WTC11 (cell line): ENCODE measurements around the gene SFT2D1.

ENCODE experiments used
- CREM ChIP-seq: sonication (generic); formaldehyde crosslinking; IDR thresholded peaks from 2 replicates; pipeline ENCODE4 v1.8.1; 2022; ENCODE audit warnings: mild to moderate bottlenecking, missing genetic modification reagents, moderate library complexity
- GABPB1 ChIP-seq: sonication (generic); formaldehyde crosslinking; IDR thresholded peaks from 2 replicates; pipeline ENCODE4 v1.8.1; 2023; ENCODE audit warnings: mild to moderate bottlenecking, missing genetic modification reagents
- TP53 ChIP-seq: sonication (generic); formaldehyde crosslinking; IDR thresholded peaks from 2 replicates; pipeline ENCODE4 v1.8.1; 2023; ENCODE audit warnings: mild to moderate bottlenecking, missing genetic modification reagents
- TF ChIP-seq, protein P1 (sequence below): sonication (generic); formaldehyde crosslinking; IDR thresholded peaks from 2 replicates; pipeline ENCODE4 v1.8.1; 2022; ENCODE audit warnings: mild to moderate bottlenecking, missing genetic modification reagents, moderate library complexity, borderline replicate concordance
- TF ChIP-seq, protein P2 (sequence below): sonication (generic); formaldehyde crosslinking; IDR thresholded peaks from 2 replicates; pipeline ENCODE4 v1.8.0; 2022; ENCODE audit warnings: missing genetic modification reagents
- TF ChIP-seq, protein P3 (sequence below): fragments of 200-600 bp; IDR thresholded peaks from 2 replicates; pipeline ENCODE4 v1.8.0; 2022; ENCODE audit warnings: antibody characterized with exemption
- TF ChIP-seq, protein P4 (sequence below): sonication (generic); formaldehyde crosslinking; IDR thresholded peaks from 2 replicates; pipeline ENCODE4 v1.8.1; 2022; ENCODE audit warnings: low read depth, missing genetic modification reagents, borderline replicate concordance
- TF ChIP-seq, protein P5 (sequence below): sonication (generic); formaldehyde crosslinking; conservative IDR thresholded peaks from 2 replicates; pipeline ENCODE4 v1.8.1; 2022; ENCODE audit warnings: mild to moderate bottlenecking, missing genetic modification reagents
- TF ChIP-seq, protein P6 (sequence below): sonication (generic); formaldehyde crosslinking; IDR thresholded peaks from 2 replicates; pipeline ENCODE4 v1.8.1; 2023; ENCODE audit warnings: mild to moderate bottlenecking, missing genetic modification reagents, borderline replicate concordance
- TF ChIP-seq, protein P7 (sequence below): sonication (generic); formaldehyde crosslinking; IDR thresholded peaks from 2 replicates; pipeline ENCODE4 v1.8.0; 2022; ENCODE audit warnings: mild to moderate bottlenecking, missing genetic modification reagents
- TF ChIP-seq, protein P8 (sequence below): fragments of 250-450 bp; sonication (Bioruptor Pico); IDR thresholded peaks from 2 replicates; pipeline ENCODE4 v1.9.0; 2021; ENCODE audit warnings: mild to moderate bottlenecking
- TF ChIP-seq, protein P9 (sequence below): sonication (generic); formaldehyde crosslinking; IDR thresholded peaks from 2 replicates; pipeline ENCODE4 v1.8.1; 2023; ENCODE audit warnings: mild to moderate bottlenecking, missing genetic modification reagents

DNA sequence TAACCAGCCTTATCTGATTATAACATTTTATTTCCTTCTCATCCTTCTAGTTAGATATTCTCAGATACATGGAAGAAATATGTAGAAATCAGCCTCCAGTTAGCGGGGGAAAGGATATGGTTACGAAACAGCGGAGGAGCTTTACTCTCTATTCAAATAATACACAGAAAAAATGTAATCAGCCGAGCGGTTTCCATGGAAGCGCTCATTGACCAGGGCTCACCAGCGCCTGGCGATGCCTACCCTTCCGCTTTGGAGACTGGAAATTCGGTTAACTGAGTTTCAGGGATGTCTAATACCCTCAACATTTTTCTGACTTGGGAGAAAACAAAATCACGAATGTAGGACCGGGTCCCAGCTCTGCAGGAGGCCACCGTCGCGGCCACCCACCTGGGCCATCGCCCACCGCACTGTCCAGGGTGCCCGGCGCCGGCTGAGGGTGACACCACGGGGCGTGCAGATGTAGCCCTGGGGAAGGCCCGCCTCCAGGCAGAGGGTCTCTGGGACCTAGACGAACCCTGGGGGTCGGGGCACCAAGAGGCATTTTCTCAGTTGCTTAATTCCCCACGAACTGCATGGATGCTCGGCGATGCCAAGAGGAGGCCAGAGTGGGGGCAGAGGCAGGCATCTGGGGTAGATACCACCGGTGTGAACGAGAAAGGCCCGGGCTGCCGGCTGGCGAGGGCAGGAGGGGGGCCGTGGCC, 35.8 kb downstream of the SFT2D1 start:
- TF ChIP-seq, protein P1, sequence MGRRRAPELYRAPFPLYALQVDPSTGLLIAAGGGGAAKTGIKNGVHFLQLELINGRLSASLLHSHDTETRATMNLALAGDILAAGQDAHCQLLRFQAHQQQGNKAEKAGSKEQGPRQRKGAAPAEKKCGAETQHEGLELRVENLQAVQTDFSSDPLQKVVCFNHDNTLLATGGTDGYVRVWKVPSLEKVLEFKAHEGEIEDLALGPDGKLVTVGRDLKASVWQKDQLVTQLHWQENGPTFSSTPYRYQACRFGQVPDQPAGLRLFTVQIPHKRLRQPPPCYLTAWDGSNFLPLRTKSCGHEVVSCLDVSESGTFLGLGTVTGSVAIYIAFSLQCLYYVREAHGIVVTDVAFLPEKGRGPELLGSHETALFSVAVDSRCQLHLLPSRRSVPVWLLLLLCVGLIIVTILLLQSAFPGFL (CRISPR knock-in tag), result no peak
- TF ChIP-seq, protein P2, sequence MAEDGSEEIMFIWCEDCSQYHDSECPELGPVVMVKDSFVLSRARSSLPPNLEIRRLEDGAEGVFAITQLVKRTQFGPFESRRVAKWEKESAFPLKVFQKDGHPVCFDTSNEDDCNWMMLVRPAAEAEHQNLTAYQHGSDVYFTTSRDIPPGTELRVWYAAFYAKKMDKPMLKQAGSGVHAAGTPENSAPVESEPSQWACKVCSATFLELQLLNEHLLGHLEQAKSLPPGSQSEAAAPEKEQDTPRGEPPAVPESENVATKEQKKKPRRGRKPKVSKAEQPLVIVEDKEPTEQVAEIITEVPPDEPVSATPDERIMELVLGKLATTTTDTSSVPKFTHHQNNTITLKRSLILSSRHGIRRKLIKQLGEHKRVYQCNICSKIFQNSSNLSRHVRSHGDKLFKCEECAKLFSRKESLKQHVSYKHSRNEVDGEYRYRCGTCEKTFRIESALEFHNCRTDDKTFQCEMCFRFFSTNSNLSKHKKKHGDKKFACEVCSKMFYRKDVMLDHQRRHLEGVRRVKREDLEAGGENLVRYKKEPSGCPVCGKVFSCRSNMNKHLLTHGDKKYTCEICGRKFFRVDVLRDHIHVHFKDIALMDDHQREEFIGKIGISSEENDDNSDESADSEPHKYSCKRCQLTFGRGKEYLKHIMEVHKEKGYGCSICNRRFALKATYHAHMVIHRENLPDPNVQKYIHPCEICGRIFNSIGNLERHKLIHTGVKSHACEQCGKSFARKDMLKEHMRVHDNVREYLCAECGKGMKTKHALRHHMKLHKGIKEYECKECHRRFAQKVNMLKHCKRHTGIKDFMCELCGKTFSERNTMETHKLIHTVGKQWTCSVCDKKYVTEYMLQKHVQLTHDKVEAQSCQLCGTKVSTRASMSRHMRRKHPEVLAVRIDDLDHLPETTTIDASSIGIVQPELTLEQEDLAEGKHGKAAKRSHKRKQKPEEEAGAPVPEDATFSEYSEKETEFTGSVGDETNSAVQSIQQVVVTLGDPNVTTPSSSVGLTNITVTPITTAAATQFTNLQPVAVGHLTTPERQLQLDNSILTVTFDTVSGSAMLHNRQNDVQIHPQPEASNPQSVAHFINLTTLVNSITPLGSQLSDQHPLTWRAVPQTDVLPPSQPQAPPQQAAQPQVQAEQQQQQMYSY (CRISPR knock-in tag), result no peak
- TF ChIP-seq, protein P3, sequence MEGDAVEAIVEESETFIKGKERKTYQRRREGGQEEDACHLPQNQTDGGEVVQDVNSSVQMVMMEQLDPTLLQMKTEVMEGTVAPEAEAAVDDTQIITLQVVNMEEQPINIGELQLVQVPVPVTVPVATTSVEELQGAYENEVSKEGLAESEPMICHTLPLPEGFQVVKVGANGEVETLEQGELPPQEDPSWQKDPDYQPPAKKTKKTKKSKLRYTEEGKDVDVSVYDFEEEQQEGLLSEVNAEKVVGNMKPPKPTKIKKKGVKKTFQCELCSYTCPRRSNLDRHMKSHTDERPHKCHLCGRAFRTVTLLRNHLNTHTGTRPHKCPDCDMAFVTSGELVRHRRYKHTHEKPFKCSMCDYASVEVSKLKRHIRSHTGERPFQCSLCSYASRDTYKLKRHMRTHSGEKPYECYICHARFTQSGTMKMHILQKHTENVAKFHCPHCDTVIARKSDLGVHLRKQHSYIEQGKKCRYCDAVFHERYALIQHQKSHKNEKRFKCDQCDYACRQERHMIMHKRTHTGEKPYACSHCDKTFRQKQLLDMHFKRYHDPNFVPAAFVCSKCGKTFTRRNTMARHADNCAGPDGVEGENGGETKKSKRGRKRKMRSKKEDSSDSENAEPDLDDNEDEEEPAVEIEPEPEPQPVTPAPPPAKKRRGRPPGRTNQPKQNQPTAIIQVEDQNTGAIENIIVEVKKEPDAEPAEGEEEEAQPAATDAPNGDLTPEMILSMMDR, result no peak
- TF ChIP-seq GABPB1 (no peak), CREM (no peak), TP53 (CRISPR knock-in tag) (no peak)
- TF ChIP-seq, protein P4, sequence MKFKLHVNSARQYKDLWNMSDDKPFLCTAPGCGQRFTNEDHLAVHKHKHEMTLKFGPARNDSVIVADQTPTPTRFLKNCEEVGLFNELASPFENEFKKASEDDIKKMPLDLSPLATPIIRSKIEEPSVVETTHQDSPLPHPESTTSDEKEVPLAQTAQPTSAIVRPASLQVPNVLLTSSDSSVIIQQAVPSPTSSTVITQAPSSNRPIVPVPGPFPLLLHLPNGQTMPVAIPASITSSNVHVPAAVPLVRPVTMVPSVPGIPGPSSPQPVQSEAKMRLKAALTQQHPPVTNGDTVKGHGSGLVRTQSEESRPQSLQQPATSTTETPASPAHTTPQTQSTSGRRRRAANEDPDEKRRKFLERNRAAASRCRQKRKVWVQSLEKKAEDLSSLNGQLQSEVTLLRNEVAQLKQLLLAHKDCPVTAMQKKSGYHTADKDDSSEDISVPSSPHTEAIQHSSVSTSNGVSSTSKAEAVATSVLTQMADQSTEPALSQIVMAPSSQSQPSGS, result no peak
- TF ChIP-seq, protein P5, sequence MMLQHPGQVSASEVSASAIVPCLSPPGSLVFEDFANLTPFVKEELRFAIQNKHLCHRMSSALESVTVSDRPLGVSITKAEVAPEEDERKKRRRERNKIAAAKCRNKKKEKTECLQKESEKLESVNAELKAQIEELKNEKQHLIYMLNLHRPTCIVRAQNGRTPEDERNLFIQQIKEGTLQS (CRISPR knock-in tag), result no peak
- TF ChIP-seq, protein P6, sequence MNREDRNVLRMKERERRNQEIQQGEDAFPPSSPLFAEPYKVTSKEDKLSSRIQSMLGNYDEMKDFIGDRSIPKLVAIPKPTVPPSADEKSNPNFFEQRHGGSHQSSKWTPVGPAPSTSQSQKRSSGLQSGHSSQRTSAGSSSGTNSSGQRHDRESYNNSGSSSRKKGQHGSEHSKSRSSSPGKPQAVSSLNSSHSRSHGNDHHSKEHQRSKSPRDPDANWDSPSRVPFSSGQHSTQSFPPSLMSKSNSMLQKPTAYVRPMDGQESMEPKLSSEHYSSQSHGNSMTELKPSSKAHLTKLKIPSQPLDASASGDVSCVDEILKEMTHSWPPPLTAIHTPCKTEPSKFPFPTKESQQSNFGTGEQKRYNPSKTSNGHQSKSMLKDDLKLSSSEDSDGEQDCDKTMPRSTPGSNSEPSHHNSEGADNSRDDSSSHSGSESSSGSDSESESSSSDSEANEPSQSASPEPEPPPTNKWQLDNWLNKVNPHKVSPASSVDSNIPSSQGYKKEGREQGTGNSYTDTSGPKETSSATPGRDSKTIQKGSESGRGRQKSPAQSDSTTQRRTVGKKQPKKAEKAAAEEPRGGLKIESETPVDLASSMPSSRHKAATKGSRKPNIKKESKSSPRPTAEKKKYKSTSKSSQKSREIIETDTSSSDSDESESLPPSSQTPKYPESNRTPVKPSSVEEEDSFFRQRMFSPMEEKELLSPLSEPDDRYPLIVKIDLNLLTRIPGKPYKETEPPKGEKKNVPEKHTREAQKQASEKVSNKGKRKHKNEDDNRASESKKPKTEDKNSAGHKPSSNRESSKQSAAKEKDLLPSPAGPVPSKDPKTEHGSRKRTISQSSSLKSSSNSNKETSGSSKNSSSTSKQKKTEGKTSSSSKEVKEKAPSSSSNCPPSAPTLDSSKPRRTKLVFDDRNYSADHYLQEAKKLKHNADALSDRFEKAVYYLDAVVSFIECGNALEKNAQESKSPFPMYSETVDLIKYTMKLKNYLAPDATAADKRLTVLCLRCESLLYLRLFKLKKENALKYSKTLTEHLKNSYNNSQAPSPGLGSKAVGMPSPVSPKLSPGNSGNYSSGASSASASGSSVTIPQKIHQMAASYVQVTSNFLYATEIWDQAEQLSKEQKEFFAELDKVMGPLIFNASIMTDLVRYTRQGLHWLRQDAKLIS (CRISPR knock-in tag), result no peak
- TF ChIP-seq, protein P7, sequence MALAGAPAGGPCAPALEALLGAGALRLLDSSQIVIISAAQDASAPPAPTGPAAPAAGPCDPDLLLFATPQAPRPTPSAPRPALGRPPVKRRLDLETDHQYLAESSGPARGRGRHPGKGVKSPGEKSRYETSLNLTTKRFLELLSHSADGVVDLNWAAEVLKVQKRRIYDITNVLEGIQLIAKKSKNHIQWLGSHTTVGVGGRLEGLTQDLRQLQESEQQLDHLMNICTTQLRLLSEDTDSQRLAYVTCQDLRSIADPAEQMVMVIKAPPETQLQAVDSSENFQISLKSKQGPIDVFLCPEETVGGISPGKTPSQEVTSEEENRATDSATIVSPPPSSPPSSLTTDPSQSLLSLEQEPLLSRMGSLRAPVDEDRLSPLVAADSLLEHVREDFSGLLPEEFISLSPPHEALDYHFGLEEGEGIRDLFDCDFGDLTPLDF, result no peak
- TF ChIP-seq, protein P8, sequence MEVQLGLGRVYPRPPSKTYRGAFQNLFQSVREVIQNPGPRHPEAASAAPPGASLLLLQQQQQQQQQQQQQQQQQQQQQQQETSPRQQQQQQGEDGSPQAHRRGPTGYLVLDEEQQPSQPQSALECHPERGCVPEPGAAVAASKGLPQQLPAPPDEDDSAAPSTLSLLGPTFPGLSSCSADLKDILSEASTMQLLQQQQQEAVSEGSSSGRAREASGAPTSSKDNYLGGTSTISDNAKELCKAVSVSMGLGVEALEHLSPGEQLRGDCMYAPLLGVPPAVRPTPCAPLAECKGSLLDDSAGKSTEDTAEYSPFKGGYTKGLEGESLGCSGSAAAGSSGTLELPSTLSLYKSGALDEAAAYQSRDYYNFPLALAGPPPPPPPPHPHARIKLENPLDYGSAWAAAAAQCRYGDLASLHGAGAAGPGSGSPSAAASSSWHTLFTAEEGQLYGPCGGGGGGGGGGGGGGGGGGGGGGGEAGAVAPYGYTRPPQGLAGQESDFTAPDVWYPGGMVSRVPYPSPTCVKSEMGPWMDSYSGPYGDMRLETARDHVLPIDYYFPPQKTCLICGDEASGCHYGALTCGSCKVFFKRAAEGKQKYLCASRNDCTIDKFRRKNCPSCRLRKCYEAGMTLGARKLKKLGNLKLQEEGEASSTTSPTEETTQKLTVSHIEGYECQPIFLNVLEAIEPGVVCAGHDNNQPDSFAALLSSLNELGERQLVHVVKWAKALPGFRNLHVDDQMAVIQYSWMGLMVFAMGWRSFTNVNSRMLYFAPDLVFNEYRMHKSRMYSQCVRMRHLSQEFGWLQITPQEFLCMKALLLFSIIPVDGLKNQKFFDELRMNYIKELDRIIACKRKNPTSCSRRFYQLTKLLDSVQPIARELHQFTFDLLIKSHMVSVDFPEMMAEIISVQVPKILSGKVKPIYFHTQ, result no peak
- TF ChIP-seq, protein P9, sequence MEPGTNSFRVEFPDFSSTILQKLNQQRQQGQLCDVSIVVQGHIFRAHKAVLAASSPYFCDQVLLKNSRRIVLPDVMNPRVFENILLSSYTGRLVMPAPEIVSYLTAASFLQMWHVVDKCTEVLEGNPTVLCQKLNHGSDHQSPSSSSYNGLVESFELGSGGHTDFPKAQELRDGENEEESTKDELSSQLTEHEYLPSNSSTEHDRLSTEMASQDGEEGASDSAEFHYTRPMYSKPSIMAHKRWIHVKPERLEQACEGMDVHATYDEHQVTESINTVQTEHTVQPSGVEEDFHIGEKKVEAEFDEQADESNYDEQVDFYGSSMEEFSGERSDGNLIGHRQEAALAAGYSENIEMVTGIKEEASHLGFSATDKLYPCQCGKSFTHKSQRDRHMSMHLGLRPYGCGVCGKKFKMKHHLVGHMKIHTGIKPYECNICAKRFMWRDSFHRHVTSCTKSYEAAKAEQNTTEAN (CRISPR knock-in tag), result no peak
